GM21528 (cell line): ENCODE results near the gene SRBD1.

Experiments used
- ATAC-seq: cut with Tn5 transposase; IDR thresholded peaks from one replicate; pipeline ENCODE4 v1.9.1; 2021; ENCODE audit warnings: mild to moderate bottlenecking, moderate library complexity; ENCODE audit not compliant: unreplicated experiment, low FRiP score

SRBD1 gene

DNA sequence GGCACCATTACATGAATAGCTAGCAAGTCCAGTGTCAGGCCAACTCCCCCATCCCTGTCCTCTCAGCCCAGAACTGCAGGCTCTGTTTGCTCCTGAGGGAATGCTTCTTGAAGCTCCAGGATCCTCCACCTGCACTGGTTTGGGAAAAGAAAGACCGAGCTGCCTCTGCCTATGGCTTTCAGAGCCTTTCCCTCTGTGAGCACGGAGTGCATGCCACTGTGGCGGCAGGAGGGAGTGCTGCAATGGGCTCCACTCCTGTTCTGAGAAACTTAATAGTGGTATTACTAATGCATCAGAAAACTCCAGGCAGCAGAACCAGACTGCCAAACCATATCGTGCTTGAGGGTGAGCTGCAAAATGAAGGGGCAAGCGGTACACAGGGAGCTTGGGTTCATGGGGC, 271.8 kb downstream of the SRBD1 start:
- ATAC-seq: no peak
